ENCODE results near the gene MAP2K4.
"Not testable (repeated sequence)": the region's sequence is repeated elsewhere in the genome, so short reads cannot be mapped to it uniquely, and the experiment has no call there.

The MAP2K4 gene

DNA sequence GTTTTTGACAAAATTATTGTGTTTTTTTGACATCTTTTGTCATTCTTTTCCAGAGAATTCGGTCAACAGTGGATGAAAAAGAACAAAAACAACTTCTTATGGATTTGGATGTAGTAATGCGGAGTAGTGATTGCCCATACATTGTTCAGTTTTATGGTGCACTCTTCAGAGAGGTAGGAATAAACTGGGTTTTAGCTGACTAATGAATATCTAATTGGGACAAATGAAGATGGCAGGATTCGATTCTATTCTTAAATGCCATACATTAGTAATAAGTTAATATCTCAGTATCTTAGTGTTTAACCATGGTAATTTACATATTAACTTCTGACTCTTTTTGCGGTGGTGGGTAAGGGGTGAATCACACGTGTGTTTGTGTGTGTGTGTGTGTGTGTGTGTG lies 74.8 kb downstream of the MAP2K4 start:
- DNase-seq: no peak

DNA sequence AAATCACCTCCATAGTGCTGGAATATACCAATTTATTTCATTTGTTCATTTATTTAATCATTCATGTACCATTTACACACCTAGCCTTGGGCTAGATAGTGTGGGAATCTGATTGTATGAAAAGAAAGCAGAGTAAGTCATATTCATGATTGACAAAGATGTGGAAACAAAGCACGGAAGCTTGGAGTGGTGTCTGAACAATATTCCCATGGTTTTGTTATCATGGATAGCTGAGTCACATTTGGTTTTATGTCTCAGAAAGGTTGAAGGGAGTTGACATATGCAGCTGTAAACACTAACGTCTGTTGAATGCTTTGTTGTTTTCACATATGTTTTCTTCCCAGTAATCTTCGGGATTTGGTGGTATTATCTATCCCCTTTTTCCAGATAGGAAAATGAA lies 76.6 kb downstream of the MAP2K4 start:
- DNase-seq: no peak

DNA sequence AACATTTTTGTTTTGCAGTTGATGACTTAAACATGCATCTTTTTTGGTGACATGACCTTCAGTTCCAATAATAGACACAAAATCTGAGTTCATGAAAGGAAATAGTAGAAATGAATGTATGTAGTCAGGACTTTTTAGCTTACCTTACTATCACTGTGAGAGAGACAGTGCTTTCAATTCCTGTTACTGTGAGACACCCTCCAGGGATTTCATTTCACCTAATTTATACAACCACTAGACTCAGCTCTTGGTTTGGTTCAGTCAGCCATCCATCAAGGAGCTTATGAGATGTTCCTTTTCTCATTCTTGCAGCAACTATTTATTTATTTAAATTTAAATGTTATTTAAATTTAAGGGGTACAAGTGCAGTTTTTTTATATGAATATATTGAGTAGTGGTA lies 77.9 kb downstream of the MAP2K4 start:
- no peak for DNase-seq

- no peak for DNase-seq
Measured at GRCh38 chr17:12099412-12099811, 78.7 kb downstream of the MAP2K4 start.

GRCh38 chr17:12104831-12105230 lies 84.2 kb downstream of the MAP2K4 start:
- no peak for DNase-seq

- DNase-seq: no peak
Measured at GRCh38 chr17:12107905-12108304, 87.2 kb downstream of the MAP2K4 start.

DNA sequence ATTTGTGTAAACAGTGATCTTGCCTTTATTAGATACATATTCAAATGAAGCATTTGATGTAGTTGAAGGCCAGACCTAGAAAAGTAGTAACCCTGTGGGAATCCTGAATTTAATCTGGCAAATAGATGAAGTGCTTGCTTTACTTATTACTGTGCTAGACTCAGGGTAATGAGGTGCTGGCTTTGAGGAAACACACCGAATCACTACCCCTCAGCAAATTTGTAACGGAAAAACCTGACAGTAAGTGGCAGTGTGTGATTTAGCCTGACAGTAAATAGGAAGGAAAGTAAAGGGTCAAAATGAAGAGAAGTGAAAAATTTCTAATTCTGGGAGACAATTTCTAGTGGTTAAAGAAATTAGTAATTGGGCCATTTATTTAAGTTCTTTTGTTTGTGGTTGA lies 90.2 kb downstream of the MAP2K4 start:
- DNase-seq: no peak

GRCh38 chr17:12113156-12113555 lies 92.5 kb downstream of the MAP2K4 start:
- no peak for DNase-seq

DNA sequence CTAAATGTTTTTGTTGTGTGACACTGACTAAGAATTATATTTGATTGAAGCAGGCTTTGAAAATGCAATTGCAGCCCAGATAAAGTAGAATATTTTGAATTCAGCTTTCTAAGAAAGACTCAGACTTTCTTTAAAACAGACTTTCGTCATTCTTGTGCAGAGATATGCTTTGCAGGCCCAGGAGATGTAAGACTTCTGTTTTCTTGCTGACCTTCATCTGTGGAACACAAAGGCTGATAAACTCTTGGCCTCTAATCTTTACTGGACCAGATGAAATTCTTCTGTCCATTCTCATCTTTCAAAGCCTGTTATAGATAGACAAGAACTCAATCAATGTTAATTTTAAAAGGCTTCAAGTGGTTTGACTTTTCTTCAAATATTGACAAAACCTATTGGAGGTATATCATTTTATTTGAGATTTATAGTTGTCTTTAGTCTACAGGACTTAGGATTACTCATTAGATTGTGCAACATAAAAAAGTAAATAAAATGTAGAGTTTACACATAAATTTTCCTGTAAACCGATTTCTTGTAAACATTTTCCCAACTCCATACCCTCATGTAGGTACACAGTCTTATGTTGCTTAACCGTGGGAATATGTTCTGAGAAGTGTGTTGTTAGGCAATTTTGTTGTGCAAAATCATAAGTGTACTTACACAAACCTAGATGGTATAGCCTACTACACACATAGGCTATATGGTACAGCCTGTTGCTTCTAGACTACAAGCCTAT lies 94.2 kb downstream of the MAP2K4 start:
- DNase-seq: no peak

GRCh38 chr17:12116143-12116542 lies 95.5 kb downstream of the MAP2K4 start:
- DNase-seq: no peak

DNA sequence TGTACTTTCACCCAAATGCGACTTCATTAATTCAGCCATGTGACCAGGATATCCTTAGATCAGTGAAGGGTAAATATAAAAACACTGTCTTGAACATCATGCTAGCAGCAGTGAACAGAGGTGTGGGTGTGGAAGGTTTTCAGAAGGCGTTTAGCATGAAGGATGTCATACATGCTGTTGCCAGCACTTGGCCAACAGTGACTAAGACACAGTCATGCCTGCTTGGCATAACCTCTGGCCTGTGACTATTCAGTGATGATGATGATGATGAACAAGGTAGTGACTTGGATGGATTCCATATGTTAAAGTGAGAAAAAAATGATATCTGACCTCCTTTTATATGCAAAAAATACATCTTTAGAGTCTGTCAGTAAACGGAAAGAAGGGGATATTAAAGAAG lies 97.9 kb downstream of the MAP2K4 start:
- no peak for DNase-seq

DNA sequence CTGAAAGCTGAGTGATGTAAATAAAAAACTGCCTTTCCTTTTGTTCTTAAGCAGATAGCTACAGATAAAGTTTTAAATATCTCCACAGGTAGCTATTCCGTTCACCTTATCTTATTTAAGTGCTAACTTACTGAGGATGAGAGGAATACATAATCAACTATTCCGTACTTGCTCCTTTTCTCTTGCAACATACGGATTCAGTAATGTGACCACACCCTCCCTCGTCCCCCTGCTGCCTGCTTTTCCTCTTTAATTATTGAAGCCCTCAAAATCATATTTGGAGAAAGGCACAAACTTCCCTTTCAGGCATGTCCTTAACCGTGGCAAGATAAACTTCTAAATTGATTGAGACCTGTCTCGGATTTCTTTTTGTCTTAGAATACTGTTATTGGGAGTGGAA lies 101.4 kb downstream of the MAP2K4 start:
- no peak for DNase-seq

GRCh38 chr17:12127177-12127576 lies 106.5 kb downstream of the MAP2K4 start:
- no peak for DNase-seq

GRCh38 chr17:12127667-12128066 lies 107.0 kb downstream of the MAP2K4 start:
- DNase-seq: no peak

DNA sequence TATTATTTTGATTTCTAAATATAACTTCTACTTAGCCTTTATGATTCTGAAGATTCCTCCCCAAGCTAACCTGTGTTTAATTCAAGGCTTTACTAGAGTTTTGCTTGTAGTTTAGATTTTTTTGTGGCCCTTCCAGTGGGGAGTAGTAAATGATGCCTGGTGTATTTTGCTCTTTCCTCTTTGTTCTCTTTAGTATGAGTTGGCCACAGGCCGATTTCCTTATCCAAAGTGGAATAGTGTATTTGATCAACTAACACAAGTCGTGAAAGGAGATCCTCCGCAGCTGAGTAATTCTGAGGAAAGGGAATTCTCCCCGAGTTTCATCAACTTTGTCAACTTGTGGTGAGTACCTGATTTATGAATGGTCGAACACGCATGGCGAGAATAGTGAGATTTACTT lies 108.3 kb downstream of the MAP2K4 start:
- DNase-seq: no peak

GRCh38 chr17:12133183-12133582 lies 112.5 kb downstream of the MAP2K4 start:
- DNase-seq: no peak

DNA sequence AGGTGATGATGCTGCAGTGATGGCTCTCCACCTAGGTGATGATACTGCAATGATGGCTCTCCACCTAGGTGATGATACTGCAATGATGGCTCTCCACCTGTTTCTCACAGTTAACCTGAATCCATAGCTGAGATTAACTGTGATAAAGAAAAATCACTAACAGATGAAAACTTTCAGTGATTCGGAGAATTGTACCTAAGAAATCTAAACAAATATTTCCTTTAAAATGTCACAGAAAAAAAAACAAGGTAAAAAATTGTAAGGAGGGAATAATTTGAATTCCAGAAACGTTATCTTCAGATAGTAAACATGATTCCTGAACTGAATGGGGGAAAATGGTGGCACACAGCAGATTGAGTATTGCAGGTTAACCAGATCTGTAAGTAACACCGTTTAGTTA lies 113.4 kb downstream of the MAP2K4 start:
- no peak for DNase-seq

- DNase-seq: no peak
Measured at GRCh38 chr17:12134587-12134986, 113.9 kb downstream of the MAP2K4 start.

DNA sequence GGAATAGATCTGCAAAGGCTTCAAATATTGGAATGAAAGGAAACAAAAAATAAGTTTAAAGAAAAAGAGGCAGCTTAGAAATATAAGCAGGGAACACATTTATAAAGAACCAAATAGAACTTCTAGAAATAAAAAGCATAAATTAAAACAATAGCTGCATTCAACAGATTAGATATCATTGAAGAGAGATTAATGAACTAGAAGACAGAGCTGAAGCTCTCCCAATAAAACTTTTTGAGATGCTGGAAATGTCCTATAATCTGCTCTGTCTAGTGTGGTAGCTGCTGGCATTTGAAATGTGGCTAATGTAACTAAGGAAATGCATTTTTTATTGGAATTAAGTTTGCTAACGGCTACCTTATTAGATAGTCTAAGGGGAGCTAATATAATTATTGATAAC lies 115.6 kb downstream of the MAP2K4 start:
- no peak for DNase-seq

DNA sequence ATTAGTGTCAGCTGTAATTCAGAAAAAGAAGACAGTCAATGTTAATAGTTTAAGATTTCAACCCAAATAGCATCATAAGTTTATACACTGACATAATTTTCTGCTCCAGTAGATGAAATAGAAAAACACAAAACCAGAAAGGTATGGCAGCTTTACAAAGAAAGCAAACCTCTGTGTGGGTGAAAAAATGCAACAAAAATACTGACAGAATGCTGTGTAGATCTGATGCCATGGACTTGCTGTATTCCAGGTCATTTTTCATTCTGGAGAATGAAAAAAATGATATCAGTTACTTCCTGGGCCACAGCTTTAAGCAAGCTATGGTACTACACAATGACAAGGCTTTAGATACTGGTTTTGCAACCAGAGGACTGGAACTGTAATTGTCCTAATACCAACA lies 116.0 kb downstream of the MAP2K4 start:
- DNase-seq: no peak

GRCh38 chr17:12137859-12138258 lies 117.2 kb downstream of the MAP2K4 start:
- DNase-seq: no peak

DNA sequence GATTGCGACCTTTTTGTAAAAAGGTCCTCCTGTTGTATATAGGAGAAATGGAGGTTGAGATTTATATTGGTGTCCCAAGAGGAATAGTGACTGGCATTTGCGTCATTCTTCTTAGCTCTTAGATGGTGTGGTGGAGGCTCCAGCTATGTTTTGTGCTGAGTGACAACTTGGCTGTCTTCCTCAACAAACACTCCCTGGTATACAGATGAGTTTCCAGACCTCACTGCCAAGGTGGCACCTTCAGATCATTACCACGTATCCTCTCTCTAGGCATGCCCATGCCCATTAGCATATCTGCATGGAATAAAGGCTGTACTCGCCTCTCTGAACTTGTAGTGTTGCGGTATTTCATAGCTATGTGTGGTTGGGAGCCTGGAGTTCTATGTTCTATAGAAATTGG lies 120.0 kb downstream of the MAP2K4 start:
- DNase-seq: no peak

GRCh38 chr17:12162187-12162586 lies 141.5 kb downstream of the MAP2K4 start:
- DNase-seq: not testable (repeated sequence)

GRCh38 chr17:12164085-12164484 lies 143.4 kb downstream of the MAP2K4 start:
- DNase-seq: no peak

- DNase-seq: no peak
Measured at GRCh38 chr17:12178644-12179330, 158.1 kb downstream of the MAP2K4 start.
